ENCODE measurements around the gene DDX50.
"Not testable (repeated sequence)": the region's sequence is repeated elsewhere in the genome, so short reads cannot be mapped to it uniquely, and the experiment has no call there.

The DDX50 gene

GRCh38 chr10:68901105-68901927 is at the start of gene DDX50:
Gene DDX50 (plus strand): TSS chr10:68901315. CDS start chr10:68901385, 70 bp downstream.
- DNase-seq: peak; percentile 97 to 98

GRCh38 chr10:68856352-68856751 is 44.8 kb upstream of the DDX50 start:
- no peak for DNase-seq

GRCh38 chr10:68857005-68857404 is 44.1 kb upstream of the DDX50 start:
- no peak for DNase-seq

DNA sequence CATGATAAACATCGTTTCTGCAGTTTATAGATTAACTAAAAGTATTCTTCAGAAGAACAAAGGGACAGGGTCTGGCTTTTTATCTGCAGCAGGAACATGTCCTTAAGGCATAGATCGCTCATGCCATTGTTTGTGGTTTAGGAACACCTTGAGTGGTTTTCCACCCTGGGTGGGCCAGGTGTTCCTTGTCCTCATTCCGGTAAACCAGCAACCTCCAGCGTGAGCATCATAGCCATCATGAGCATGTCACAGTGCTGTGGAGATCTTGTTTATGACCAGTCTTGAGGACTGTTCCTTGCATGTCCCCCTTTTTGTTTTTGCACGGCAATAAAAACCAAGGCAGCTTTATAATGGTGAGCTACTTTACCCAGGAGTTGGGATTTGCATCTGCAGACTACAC is 39.9 kb upstream of the DDX50 start:
- DNase-seq: no peak

- DNase-seq: no peak
These were observed 36.5 kb upstream of the DDX50 start for GRCh38 chr10:68864611-68865010.

DNA sequence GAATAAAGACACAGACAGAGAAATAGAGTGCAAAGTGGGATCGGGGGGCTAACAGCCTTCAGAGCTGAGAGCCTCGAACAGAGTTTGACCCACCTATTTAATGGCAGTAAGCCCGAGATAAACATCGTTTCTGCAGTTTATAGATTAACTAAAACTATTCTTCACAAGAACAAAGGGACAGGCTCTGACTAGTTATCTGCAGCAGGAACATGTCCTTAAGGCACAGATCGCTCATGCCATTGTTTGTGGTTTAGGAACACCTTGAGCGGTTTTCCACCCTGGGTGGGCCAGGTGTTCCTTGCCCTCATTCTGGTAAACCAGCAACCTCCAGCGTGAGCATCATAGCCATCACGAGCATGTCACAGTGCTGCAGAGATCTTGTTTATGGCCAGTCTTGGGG is 32.9 kb upstream of the DDX50 start:
- DNase-seq: not testable (repeated sequence)

DNA sequence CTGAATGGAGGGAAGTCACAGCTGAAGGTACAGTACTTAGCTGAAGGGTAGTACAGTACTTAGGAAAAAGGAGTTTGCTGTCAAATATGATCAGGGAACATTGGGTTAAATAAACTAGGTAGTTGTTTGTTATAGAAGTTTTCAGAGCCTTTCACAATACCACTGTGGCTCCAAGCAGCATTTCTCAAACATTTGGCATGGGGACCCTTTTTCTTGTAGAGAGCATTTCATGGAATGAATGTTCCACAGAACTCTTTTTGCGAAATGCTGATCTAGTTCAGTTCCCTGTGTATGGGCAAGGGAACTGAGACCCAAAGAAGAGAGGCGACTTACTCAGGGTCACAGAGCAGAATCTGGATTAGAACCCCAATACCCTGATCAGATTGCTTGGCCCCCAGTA is 31.5 kb upstream of the DDX50 start:
- no peak for DNase-seq

DNA sequence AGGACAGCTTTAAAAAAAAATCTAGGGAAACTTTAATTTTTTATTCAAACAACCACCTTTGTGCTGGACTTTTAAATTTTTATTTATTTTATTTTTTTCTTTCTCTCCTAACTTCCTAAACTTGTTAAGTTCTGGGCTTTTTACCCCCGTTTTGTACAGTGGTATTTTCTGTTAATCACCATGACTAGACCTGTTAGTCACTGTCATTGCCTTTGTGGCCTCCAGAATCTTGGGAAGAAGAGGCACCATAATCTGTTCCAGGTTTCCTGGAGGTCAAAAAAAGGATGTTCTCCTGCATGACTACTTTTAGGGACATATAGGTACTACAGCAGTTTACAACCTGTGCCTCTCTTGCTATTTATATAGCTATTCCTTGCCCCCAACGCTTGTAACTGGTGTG is 31.1 kb upstream of the DDX50 start:
- no peak for DNase-seq

- DNase-seq: no peak
These were observed 30.5 kb upstream of the DDX50 start for GRCh38 chr10:68870545-68871104.

DNA sequence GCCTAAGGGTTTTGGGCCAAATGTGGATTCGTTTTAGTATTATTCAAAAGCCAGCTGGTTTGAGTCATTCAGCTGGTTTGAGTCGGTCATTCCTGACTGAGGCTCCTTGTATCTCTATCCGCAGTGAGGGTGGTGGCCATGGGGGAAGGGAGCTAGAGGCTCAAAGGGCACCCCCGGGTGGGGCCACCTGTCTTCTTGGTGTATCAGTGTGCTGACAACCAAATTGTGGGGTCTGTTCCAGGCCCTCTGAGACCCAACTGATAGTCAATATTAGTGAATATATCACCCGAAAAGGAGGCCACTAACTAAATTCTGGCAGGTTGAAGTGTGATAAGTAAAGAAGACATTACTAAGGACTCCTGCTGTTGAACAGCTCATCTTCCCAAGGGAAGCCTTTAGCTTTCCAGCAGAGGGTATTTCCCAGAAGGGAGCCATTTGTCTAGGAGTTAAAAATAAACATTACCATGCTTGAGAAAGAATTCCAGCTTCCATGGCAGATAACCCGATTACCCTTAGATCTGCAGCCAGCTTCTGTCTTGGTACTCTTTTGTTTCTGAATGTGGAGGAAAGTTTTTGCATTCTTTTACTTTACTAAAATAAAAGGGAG is 29.9 kb upstream of the DDX50 start:
- DNase-seq: no peak

DNA sequence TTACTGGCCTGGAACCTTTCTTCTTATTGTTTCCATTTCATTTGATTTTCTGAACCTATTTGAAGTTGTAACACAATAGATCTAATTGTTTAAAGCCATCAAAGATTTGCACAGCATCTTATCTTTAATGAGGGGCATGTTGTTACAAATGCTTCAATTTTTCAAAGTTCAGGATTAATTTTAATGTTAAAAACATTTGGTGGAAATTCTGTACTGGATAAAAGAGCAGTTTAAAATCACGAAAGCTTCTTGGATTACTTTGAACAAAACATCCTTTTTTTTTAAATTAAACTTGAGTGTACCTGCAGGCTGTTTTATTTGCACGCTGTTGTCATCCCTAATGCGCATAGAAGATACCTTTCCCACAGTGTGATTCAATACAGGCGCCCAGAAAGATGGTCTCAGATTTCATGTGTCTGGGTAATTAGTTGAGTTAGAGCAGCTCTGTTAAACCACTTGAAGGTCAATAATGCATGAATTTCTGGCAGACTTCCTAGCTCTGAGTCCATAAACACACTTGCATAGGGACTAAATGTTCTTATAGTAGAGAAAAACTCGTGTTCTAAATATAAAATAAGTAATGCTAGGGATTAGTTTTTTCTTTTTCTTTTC is 29.3 kb upstream of the DDX50 start:
- no peak for DNase-seq

DNA sequence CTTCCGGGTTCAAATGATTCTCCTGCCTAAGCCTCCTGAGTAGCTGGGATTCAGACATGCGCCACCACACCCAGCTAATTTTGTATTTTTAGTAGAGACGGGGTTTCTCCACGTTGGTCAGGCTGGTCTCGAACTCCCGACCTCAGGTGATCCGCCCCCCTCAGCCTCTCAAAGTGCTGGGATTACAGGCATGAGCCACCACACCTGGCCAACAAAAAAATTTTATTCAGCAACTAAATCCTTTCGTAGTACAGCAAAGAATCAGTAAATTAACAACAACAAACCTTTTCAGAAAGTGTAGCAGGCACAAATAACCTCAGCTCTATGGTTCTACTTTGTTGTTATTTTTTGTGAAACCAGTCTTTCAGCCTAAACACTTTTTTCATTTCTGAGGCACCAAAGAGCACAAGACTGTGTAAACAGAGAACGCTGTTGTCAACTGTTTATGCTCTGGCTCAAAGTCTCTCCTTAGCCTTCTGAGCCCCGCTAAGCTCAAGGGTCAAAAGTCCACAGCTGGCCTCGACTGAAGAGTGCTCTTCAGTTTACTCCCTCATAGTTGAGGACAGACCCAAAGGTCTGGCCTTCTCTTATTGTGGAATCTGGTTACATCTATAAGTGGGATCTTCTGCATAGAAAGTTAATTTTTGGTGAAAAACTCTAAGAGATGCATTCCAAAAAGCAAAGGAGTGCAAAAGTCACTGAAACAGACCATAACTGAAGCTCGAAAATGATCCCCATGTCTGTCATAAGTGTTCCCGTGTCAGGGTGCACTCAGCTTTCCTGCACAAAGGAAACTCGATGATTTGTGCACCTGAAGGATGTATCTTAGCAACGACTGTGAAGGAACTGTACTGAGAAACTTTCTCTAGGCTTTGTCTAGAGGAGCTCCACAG is 24.6 kb upstream of the DDX50 start:
- DNase-seq: no peak

DNA sequence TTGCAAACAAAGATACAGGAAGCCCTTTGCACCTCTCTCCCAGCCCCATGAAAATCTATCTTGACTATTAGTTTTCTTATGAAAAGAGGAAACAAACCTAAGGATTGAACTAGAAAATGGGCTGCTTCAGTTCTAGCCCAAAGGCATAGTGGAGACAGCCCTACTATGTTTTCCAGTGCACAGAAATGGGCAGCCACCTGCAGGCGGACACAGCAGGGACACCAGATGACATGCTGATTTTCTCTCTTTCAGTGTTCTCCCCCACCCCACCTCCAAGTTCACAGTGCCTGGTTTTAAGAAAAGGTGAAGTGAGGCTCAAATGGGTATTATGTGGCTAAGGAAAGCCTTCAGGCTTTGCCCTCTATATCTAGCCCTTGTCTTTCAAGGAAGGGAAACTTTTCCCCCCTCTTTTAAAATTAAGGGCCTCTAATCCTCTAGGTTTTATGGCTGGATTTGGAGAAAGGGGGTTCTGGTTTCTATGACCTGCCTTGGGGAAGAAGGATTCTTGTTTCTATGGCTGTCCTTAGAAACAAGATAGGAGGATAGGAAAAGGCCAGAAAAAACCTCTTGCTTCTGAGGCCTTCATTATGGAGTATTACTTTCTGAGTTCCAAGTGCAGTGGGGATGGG is 23.5 kb upstream of the DDX50 start:
- no peak for DNase-seq

DNA sequence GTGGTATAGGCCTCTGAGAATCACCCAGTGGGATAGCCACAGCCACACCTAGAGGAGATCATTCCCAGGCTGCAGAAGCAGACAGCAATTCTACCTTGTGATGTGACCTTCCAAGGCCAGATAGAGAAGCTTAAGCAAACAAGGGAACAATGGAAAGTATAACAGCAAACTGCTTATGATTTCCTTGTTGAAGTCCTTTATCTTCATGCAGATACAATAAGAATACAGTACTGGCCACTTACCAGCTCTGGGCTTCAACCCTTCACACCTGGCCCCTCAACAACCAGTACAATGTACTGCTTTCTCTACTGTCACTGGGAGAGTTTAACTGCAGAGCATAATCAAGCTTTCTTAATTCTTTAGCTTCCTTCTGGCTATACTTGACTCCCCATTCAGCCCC is 22.6 kb upstream of the DDX50 start:
- no peak for DNase-seq

DNA sequence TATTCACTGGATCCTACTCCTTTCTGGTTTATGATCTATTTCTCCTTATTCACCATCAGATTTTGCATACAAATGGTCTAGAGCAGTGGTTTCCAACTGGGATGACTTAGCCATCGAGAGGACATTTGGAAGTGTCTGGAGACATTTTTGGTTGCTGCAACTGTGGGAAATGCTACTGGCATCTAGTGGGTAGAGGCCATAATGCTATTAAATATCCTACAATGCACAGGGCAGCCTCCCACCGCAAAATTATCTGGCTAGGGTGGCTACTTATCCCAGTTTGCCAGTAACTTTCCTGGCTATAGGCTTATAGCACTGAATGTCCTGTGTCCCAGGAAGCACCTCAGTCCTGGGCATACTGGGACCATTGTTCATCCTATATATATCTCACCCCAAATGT is 21.5 kb upstream of the DDX50 start:
- no peak for DNase-seq

- no peak for DNase-seq
These were observed 20.9 kb upstream of the DDX50 start for GRCh38 chr10:68880181-68880580.

DNA sequence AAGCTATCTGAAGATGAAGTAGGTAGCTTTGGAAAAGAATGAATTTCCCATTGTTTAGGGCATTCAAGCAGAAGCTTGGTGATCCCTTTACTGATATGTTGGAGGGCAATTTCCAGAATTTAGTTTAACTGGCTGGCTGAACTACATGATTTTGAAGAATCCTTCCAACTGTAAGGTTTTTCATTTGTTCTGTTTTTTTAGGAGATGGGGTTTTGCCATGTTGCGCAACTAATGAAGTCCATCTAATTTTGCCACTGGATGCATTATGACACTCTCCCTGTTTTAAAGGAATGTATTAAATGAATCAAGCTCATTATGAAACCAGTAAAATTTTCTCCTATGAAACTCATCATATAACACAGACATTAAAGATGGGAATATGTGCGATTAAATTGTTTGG is 6.1 kb upstream of the DDX50 start:
- no peak for DNase-seq

DNA sequence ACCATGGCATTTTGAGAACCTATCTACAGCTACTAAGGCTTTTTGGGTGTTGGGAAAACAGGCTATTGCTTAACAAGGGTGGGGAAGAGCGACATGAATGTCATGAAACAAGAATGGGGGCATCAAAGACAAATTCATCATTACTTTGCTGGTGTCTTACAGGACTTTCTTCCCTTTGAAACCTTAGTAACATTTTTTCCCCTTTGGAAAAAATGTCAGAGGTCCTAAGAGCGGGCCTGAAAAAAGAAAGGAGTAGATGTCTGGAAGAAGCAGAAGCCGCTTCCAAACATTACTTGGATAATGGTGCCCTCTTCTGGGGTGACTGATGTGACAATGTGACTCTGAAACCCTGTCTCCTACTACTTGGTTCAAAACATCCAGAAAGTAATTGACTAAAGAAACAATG is 3.8 kb upstream of the DDX50 start:
- peak; percentile 19 to 53 for DNase-seq

DNA sequence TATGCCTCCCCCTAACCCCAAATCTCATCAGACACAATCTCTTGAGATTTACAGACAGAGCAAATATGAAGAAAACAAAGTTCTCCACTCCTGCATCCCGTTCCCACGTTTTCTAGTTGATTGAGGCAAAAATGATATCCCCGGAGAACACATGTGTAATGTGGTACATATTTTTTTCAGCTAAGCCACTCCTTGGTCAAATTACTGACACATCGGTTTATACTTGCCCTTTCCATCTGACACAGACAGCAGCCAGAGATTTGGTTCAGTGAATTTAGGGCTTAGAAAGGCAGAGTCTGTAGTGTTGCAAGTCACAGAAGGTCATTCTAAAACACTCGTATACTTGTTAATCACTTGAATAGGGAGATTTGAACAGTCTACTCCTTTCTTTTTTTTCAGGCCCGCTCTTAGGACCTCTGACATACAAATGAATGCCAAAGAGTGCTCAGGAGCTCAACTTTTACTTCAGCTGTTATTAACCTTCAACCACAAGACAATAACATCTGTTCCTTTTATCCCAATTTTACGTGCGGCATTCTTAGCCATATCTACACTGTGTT is 1.8 kb upstream of the DDX50 start:
- DNase-seq: no peak

GRCh38 chr10:68900427-68901104 is 549 bp upstream of the DDX50 start:
- no peak for DNase-seq

DNA sequence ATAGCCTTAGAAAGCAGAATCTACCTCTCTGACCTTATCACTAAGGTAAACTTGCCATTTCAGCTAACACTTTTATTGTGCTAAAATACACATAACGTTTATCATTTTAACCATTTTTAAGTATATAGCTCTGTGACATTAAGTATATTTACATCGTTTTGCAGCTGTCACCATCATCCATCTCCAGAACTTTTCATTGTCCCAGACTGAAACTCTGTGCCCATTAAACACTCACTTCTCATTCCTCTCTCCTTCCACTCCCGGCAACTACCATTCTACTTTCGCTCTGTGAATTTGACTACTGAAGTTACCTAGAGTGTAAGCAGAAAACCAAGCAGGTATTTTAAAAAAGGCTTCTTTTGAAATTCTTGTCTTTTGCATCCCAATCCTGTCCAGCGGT is 1.3 kb downstream of the DDX50 start:
- no peak for DNase-seq
